K562 (cell line): Measurements from ENCODE around the gene GZMM. TPM values are rescaled to one million over a fixed set of nuclear protein-coding genes. Genes with fewer than 3 reads are reported as not detected.

Experiments
- BRCA1 ChIP-seq, 2 experiments: fragments of 450-650 bp in 1 of 2; sonication (generic) in 1 of 2; formaldehyde crosslinking in 1 of 2; IDR thresholded peaks; 2 replicates each; pipeline versions ENCODE4 v1.5.0 to v1.6.1; 2017 to 2020; ENCODE audit warnings: mild to moderate bottlenecking in 1 of 2, missing genetic modification reagents in 1 of 2
- DLX4 ChIP-seq: fragments of 250-450 bp; sonication (Bioruptor Pico); IDR thresholded peaks from 2 replicates; pipeline ENCODE4 v1.6.1; 2021; ENCODE audit warnings: mild to moderate bottlenecking
- ETV5 ChIP-seq: sonication (generic); formaldehyde crosslinking; IDR thresholded peaks from 2 replicates; pipeline ENCODE4 v1.4.0; 2020; ENCODE audit warnings: low read depth, mild to moderate bottlenecking, missing genetic modification reagents
- FOXP4 ChIP-seq: sonication (generic); formaldehyde crosslinking; IDR thresholded peaks from 2 replicates; pipeline ENCODE4 v1.8.0; 2022; ENCODE audit warnings: mild to moderate bottlenecking, missing genetic modification reagents, borderline replicate concordance
- GABPB1 ChIP-seq: sonication (generic); formaldehyde crosslinking; IDR thresholded peaks from 2 replicates; pipeline ENCODE4 v1.8.0; 2022; ENCODE audit warnings: mild to moderate bottlenecking, missing genetic modification reagents
- HBP1 ChIP-seq: fragments of 450-650 bp; formaldehyde crosslinking; IDR thresholded peaks from 2 replicates; pipeline ENCODE4 v1.4.0; 2022; ENCODE audit warnings: missing genetic modification characterization
- MLX ChIP-seq, 2 experiments: fragments of 450-650 bp in 1 of 2; sonication (generic) in 1 of 2; formaldehyde crosslinking; conservative IDR thresholded peaks; 2 replicates each; pipeline versions ENCODE4 v1.4.0 to v1.8.1; 2020 to 2022; ENCODE audit warnings: mild to moderate bottlenecking in 1 of 2, missing genetic modification reagents in 1 of 2
- PATZ1 ChIP-seq: fragments of 250-450 bp; sonication (Bioruptor Pico); IDR thresholded peaks from 2 replicates; pipeline ENCODE4 v1.5.0; 2020; ENCODE audit warnings: mild to moderate bottlenecking, borderline replicate concordance
- RFX7 ChIP-seq: fragments of 250-450 bp; sonication (Bioruptor Pico); IDR thresholded peaks from 2 replicates; pipeline ENCODE4 v1.5.1; 2021; ENCODE audit warnings: mild to moderate bottlenecking
- ZBTB26 ChIP-seq: fragments of 450-650 bp; formaldehyde crosslinking; IDR thresholded peaks from 2 replicates; pipeline ENCODE4 v1.4.0; 2022; ENCODE audit warnings: missing genetic modification characterization
- polyA plus RNA-seq, 8 experiments: library from polyadenylated mRNA; depleted of rRNA in 4 of 8; stranded (reverse) in 5 of 8; unstranded in 3 of 8; fragments of >200 nt; fragmentation: Nextera tagmentation in 2 of 8; fragmentation: Illumina TruSeq in 1 of 8; extraction: Ambion mirVana in 2 of 8; extraction: Trizol in 1 of 8; gene quantifications; 2 replicates each; pipeline versions ENCODE4 v1.2.1 to v1.2.3, GENCODE V29; 2011 to 2014; ENCODE audit warnings: inconsistent platforms in 1 of 8, missing spikeins in 1 of 8
- total RNA-seq, 7 experiments: library from RNA; depleted of rRNA in 6 of 7; stranded (reverse); fragments of >200 nt in 6 of 7; fragmentation: Illumina TruSeq in 2 of 7; extraction: Trizol in 2 of 7; gene quantifications; 2 replicates each; pipeline versions ENCODE4 v1.2.1 to v1.2.3, GENCODE V29; 2011 to 2021; ENCODE audit warnings: low replicate concordance in 1 of 7

GZMM gene
- total and polyA plus RNA-seq, 9 of the 15 experiments (the other 6 are each of a cell fraction or from before 2014, with no cell fraction given): 0.08 to 2.6 (median 0.70) TPM; not detected in 2

GRCh38 chr19:584240-585001 lies 40.6 kb downstream of the GZMM start (continued):
- TF ChIP-seq FOXP4 (CRISPR knock-in tag): no peak
- peak; percentile 36; the same call in 1 of the 2 replicates for TF ChIP-seq GABPB1 (CRISPR knock-in tag)
- no peak for TF ChIP-seq ZBTB26 (CRISPR knock-in tag)
- no peak for TF ChIP-seq MLX (CRISPR knock-in tag; conservative IDR thresholded peaks at IDR 0.05)
- TF ChIP-seq RFX7 (CRISPR knock-in tag): no peak
- no peak for TF ChIP-seq PATZ1
- 0 out of 2 replicates have a peak, but pooled peaks have one; percentile 7 for TF ChIP-seq HBP1 (CRISPR knock-in tag)
- TF ChIP-seq DLX4 (CRISPR knock-in tag): no peak
- TF ChIP-seq BRCA1 (IDR thresholded peaks at IDR 0.05): no peak
- TF ChIP-seq BRCA1 (CRISPR knock-in tag; IDR thresholded peaks at IDR 0.05): no peak
- peak; percentile 48; the same call in 1 of the 2 replicates for TF ChIP-seq ETV5 (CRISPR knock-in tag)
